ENCODE measurements around the gene RLN3.

GRCh38 chr19:14005349-14006084, 22.4 kb upstream of the RLN3 start:
- no peak for TF ChIP-seq CTCF (IDR thresholded peaks at IDR 0.05)
- no peak for TF ChIP-seq POLR2A (IDR thresholded peaks at IDR 0.05)
